ENCODE results near the gene PFDN6. TPM values are rescaled to one million over a fixed set of nuclear protein-coding genes. Genes with fewer than 3 reads are reported as not detected.
A peak's percentile ranks its signal among the peaks of the same experiment; 100 is the strongest.

The PFDN6 gene
- total and polyA plus RNA-seq, 2 of the 13 experiments (the other 11 are each of a cell fraction or from before 2014, with no cell fraction given), result 75.5 to 87.0 TPM

- TF ChIP-seq ZBTB7A (CRISPR knock-in tag; IDR thresholded peaks at IDR 0.05), result 0 out of 2 replicates have a peak, but pooled peaks have one; percentile 28
- peak; percentile 43; the same call in 1 of the 2 replicates for TF ChIP-seq PPARG (CRISPR knock-in tag; conservative IDR thresholded peaks at IDR 0.05)
- peak; percentile 58; the same call in 1 of the 3 replicates for TF ChIP-seq MXI1 (IDR thresholded peaks at IDR 0.05; ENCODE audit: borderline replicate concordance, low read depth, low read length)
- TF ChIP-seq JARID2 (CRISPR knock-in tag; IDR thresholded peaks at IDR 0.05; ENCODE audit: insufficient replicate concordance), result peak; percentile 73
- TF ChIP-seq ZNF800 (CRISPR knock-in tag; IDR thresholded peaks at IDR 0.05), result no peak
- peak; percentile 53; the same call in 1 of the 2 replicates for TF ChIP-seq ZBTB7B (CRISPR knock-in tag; IDR thresholded peaks at IDR 0.05)
- TF ChIP-seq ETV5 (CRISPR knock-in tag; IDR thresholded peaks at IDR 0.05; ENCODE audit: borderline replicate concordance), result 0 out of 2 replicates have a peak, but pooled peaks have one; percentile 17
- TF ChIP-seq MAX (IDR thresholded peaks at IDR 0.05), result 0 out of 2 replicates have a peak, but pooled peaks have one; percentile 1
- TF ChIP-seq IRF1 (CRISPR knock-in tag; IDR thresholded peaks at IDR 0.05; ENCODE audit: low read depth), result no peak
- peak; percentile 44 to 91; a peak in 3 of 4 replicates for TF ChIP-seq HMGXB4 (CRISPR knock-in tag; IDR thresholded peaks at IDR 0.05; ENCODE audit: borderline replicate concordance in 1 of 2, low read depth in 1 of 2)
- no peak for TF ChIP-seq NR2F6 (IDR thresholded peaks at IDR 0.05)
- TF ChIP-seq NR2F6 (CRISPR knock-in tag; IDR thresholded peaks at IDR 0.05), result 0 out of 2 replicates have a peak, but pooled peaks have one; percentile 35
- 0 out of 2 replicates have a peak, but pooled peaks have one; percentile 36 for TF ChIP-seq FOSL2 (CRISPR knock-in tag; IDR thresholded peaks at IDR 0.05)
- peak; percentile 94 for TF ChIP-seq THRA (CRISPR knock-in tag; IDR thresholded peaks at IDR 0.05; ENCODE audit: borderline replicate concordance)
- no peak for TF ChIP-seq ZNF101 (CRISPR knock-in tag; IDR thresholded peaks at IDR 0.05; ENCODE audit: borderline replicate concordance, low read depth)
- TF ChIP-seq TGIF2 (CRISPR knock-in tag; IDR thresholded peaks at IDR 0.05), result peak; percentile 88; the same call in 1 of the 2 replicates
- 0 out of 2 replicates have a peak, but pooled peaks have one; percentile 31 for TF ChIP-seq ZNF329 (CRISPR knock-in tag; IDR thresholded peaks at IDR 0.05; ENCODE audit: low read depth)
- no peak for TF ChIP-seq STAT5B (CRISPR knock-in tag; IDR thresholded peaks at IDR 0.05)
- TF ChIP-seq XRCC5 (optimal IDR thresholded peaks at IDR 0.05; ENCODE audit: low read length), result peak; percentile 53
- peak; percentile 97 for TF ChIP-seq STAG1 (CRISPR knock-in tag; IDR thresholded peaks at IDR 0.05)
- no peak for TF ChIP-seq GTF2F1 (IDR thresholded peaks at IDR 0.05; ENCODE audit: low read length)
- peak; percentile 58; the same call in 1 of the 2 replicates for TF ChIP-seq GATAD1 (CRISPR knock-in tag; IDR thresholded peaks at IDR 0.05)
- TF ChIP-seq ZNF792 (CRISPR knock-in tag; IDR thresholded peaks at IDR 0.05), result peak; percentile 73
- TF ChIP-seq NFYB (CRISPR knock-in tag; IDR thresholded peaks at IDR 0.05), result no peak
- TF ChIP-seq ZNF768 (CRISPR knock-in tag; IDR thresholded peaks at IDR 0.05), result peak; percentile 23; the same call in 1 of the 2 replicates
- TF ChIP-seq RFXAP (CRISPR knock-in tag; IDR thresholded peaks at IDR 0.05; ENCODE audit: borderline replicate concordance), result peak; percentile 57; the same call in 1 of the 2 replicates
These were observed 41.3 kb upstream of the PFDN6 start (continued) for GRCh38 chr6:33247977-33248642.
